Right lobe of liver (tissue), 6 donors: ENCODE measurements around the gene MUCL3. TPM values are rescaled to one million over a fixed set of nuclear protein-coding genes. Genes with fewer than 3 reads are reported as not detected.

Experiments
- ATAC-seq, 4 donors: fragments of 200-7000 bp; cut with Tn5 transposase; one replicate each; pipeline ENCODE4 v1.9.1; 2020; ENCODE audit warnings: mild to moderate bottlenecking in 4 of 4, moderate library complexity in 4 of 4
- DNase-seq, 3 donors: peaks; one replicate each; pipeline ENCODE4 v3.0.0-alpha.2; 2020
- H3K27ac ChIP-seq, 3 donors: fragments of 200-600 bp; one replicate each; pipeline ENCODE4 v1.8.0; 2022
- H3K27me3 ChIP-seq, 2 donors: fragments of 200-600 bp; one replicate each; pipeline ENCODE4 v1.8.0; 2022
- H3K36me3 ChIP-seq, 4 donors: fragments of 200-600 bp; sonication (generic) in 1 of 4; one replicate each; pipeline versions ENCODE4 v1.5.1 to v1.8.0; 2017 to 2022; ENCODE audit warnings: control low read depth in 1 of 4
- H3K4me1 ChIP-seq, 4 donors: fragments of 200-600 bp; sonication (generic) in 1 of 4; one replicate each; pipeline versions ENCODE4 v1.5.1 to v1.8.0; 2017 to 2022; ENCODE audit warnings: control low read depth in 1 of 4
- H3K4me3 ChIP-seq, 3 donors: fragments of 200-600 bp; one replicate each; pipeline ENCODE4 v1.8.0; 2022
- H3K9me3 ChIP-seq, 4 donors: fragments of 200-600 bp; sonication (generic) in 1 of 4; one replicate each; pipeline versions ENCODE4 v1.5.1 to v1.8.0; 2017 to 2022; ENCODE audit warnings: control low read depth in 1 of 4
- CTCF ChIP-seq, 4 donors: fragments of 200-600 bp in 3 of 4; fragments of 450-650 bp in 1 of 4; IDR thresholded peaks; one replicate each; pipeline versions ENCODE4 v1.5.1 to v1.8.0; 2016 to 2022; ENCODE audit warnings: antibody characterized with exemption in 4 of 4, mild to moderate bottlenecking in 2 of 4
- POLR2A ChIP-seq: fragments of 450-650 bp; IDR thresholded peaks from one replicate; pipeline ENCODE4 v1.6.1; 2017; ENCODE audit warnings: antibody characterized with exemption, mild to moderate bottlenecking
- WGBS: methylation state at CpG from one replicate; pipeline ENCODE4 v1.1.6; 2018; ENCODE audit warnings: low coverage, low lambda C conversion rate; ENCODE audit not compliant: insufficient coverage; ENCODE audit errors: missing lambda C conversion rate; 5-methylcytosine and 5-hydroxymethylcytosine counted together
- intact Hi-C, 2 donors: fragments of 100-400 bp; cut with DNase I; formaldehyde crosslinking; loops; one replicate each; pipeline versions ENCODE4 v1.11.2 to v1.14.1; 2022
- total RNA-seq, 6 experiments: library from RNA; depleted of rRNA in 2 of 6; stranded (reverse); fragments of >200 nt in 2 of 6; fragmentation: NEBNext Ultra II Directional in 3 of 6; extraction: Animal tissue kit (Norgen Biotek cat#: 25700) in 3 of 6; gene quantifications; one replicate each; pipeline versions ENCODE4 v1.1.0 to v1.2.4, GENCODE V29; 2016 to 2023
- donor health status: DM: no; HTN: yes; CAD: no.
- donor health status: DM: no; HTN: no; CAD: no.
- donor health status: DM: no; HTN: no; CAD: no.
- donor health status: DM: no; HTN: yes; CAD: no.
- donor health status: DM: no; HTN: yes; CAD: no.

Gene MUCL3
- total RNA-seq, 6 experiments from 2014 or later: not detected

GRCh38 chr6:30938730-30939129 lies 2.0 kb upstream of the MUCL3 start:
- intact Hi-C loops: loop anchor here in 1 of 2 donors (10.0 kb wide), 1 partner anchor 106 kb away; no protein-coding TSS in a partner anchor
- no peak for ATAC-seq
- no peaks in the 10 kb centered on the region for H3K4me1 ChIP-seq
- WGBS: 48% methylated on average over 4 of the region's 4 CpGs
- H3K27ac ChIP-seq: no peak overlapping the region
- DNase-seq: no peak
- no peaks in the 10 kb centered on the region for H3K27me3 ChIP-seq
- no peak overlapping the region for H3K4me3 ChIP-seq
- no peaks in the 10 kb centered on the region for H3K36me3 ChIP-seq
- TF ChIP-seq CTCF (IDR thresholded peaks at IDR 0.05) (no peak), POLR2A (no peak)
- no peaks in the 10 kb centered on the region for H3K9me3 ChIP-seq

GRCh38 chr6:30939473-30939872 lies 1.3 kb upstream of the MUCL3 start:
- TF ChIP-seq POLR2A (no peak), CTCF (IDR thresholded peaks at IDR 0.05) (no peak)
- Histone ChIP-seq H3K27ac (no peak overlapping the region), H3K9me3 (no peaks in the 10 kb centered on the region), H3K4me1 (no peaks in the 10 kb centered on the region), H3K4me3 (no peak overlapping the region), H3K36me3 (no peaks in the 10 kb centered on the region), H3K27me3 (no peaks in the 10 kb centered on the region)
- DNase-seq (no peak), ATAC-seq (no peak)
- intact Hi-C loops: loop anchor here in 1 of 2 donors (10.0 kb wide), 1 partner anchor 105 kb away; no protein-coding TSS in a partner anchor
- 20% methylated on average over 1 of the region's 3 CpGs for WGBS

GRCh38 chr6:30942338-30943060 lies 1.7 kb downstream of the MUCL3 start:
- DNase-seq: peak in 2 of 3 donors; percentile 57 to 58
- WGBS: 4% methylated on average over 11 of the region's 15 CpGs
- Histone ChIP-seq H3K27me3 (no peaks in the 10 kb centered on the region), H3K4me3 (no peak overlapping the region), H3K4me1 (no peaks in the 10 kb centered on the region), H3K9me3 (no peaks in the 10 kb centered on the region), H3K27ac (no peak overlapping the region), H3K36me3 (no peaks in the 10 kb centered on the region)
- peak in 2 of 4 donors; percentile 13 to 24 for TF ChIP-seq CTCF (IDR thresholded peaks at IDR 0.05)
- TF ChIP-seq POLR2A: no peak
- ATAC-seq: peak; percentile 57 to 83 (median 68)
- intact Hi-C loops: no loop called here

- WGBS: 55% methylated on average over 4 of the region's 4 CpGs
Measured at GRCh38 chr6:30944051-30944450, 3.3 kb downstream of the MUCL3 start.

More at GRCh38 chr6:30944051-30944450, 3.3 kb downstream of the MUCL3 start:
- H3K4me3 ChIP-seq: no peak overlapping the region
- no peak overlapping the region for H3K27ac ChIP-seq
- ATAC-seq (no peak), DNase-seq (no peak)
- TF ChIP-seq POLR2A (no peak), CTCF (IDR thresholded peaks at IDR 0.05) (no peak)
- no peaks in the 10 kb centered on the region for H3K9me3 ChIP-seq
- no peaks in the 10 kb centered on the region for H3K36me3 ChIP-seq
- no peaks in the 10 kb centered on the region for H3K27me3 ChIP-seq
- intact Hi-C loops: no loop called here
- H3K4me1 ChIP-seq: no peaks in the 10 kb centered on the region
